Measurements from ENCODE around the gene HSBP1.

- TF ChIP-seq NFYB (CRISPR knock-in tag; conservative IDR thresholded peaks at IDR 0.05; ENCODE audit: low read depth), result no peak
- no peak for TF ChIP-seq HMGXB4 (CRISPR knock-in tag; IDR thresholded peaks at IDR 0.05)
- TF ChIP-seq ATF2 (CRISPR knock-in tag; IDR thresholded peaks at IDR 0.05; ENCODE audit: borderline replicate concordance, low read depth), result no peak
- TF ChIP-seq CTCF (IDR thresholded peaks at IDR 0.05), result no peak
- no peak for TF ChIP-seq PRDM15 (CRISPR knock-in tag; IDR thresholded peaks at IDR 0.05)
- no peak for TF ChIP-seq GABPB1 (CRISPR knock-in tag; IDR thresholded peaks at IDR 0.05)
- TF ChIP-seq USF2 (CRISPR knock-in tag; IDR thresholded peaks at IDR 0.05), result no peak
- TF ChIP-seq NR1H2 (CRISPR knock-in tag; IDR thresholded peaks at IDR 0.05), result no peak
- no peak for TF ChIP-seq SMAD3 (CRISPR knock-in tag; IDR thresholded peaks at IDR 0.05; ENCODE audit: borderline replicate concordance)
- TF ChIP-seq CBFB (CRISPR knock-in tag; IDR thresholded peaks at IDR 0.05; ENCODE audit: low read depth), result no peak
- no peak for TF ChIP-seq FOXJ3 (CRISPR knock-in tag; IDR thresholded peaks at IDR 0.05; ENCODE audit: borderline replicate concordance)
- TF ChIP-seq ZBTB43 (CRISPR knock-in tag; IDR thresholded peaks at IDR 0.05), result no peak
- no peak for TF ChIP-seq NFE2L1 (CRISPR knock-in tag; IDR thresholded peaks at IDR 0.05)
- TF ChIP-seq JUN (CRISPR knock-in tag; IDR thresholded peaks at IDR 0.05), result no peak
These were observed 1.3 kb downstream of the HSBP1 start for GRCh38 chr16:83809092-83809491.

Data from WTC11 (cell line).